Measurements from ENCODE around the gene SEPTIN10. TPM values are rescaled to one million over a fixed set of nuclear protein-coding genes. Genes with fewer than 3 reads are reported as not detected.
A peak's percentile ranks its signal among the peaks of the same experiment; 100 is the strongest.

Gene SEPTIN10
- total RNA-seq, 1 donor from 2014 or later: 160 TPM

GRCh38 chr2:109503191-109503590 lies 110.6 kb downstream of the SEPTIN10 start:
- H3K4me2 ChIP-seq: no peak overlapping the region
- Mint-ChIP-seq H3K4me3 (peak overlapping the region; percentile 66), H3K27me3 (ENCODE audit: insufficient read depth, low read depth) (peaks cover 3% of the 10 kb centered on the region), H3K9me3 (peaks cover 2% of the 10 kb centered on the region), H3K27ac (peak overlapping the region; percentile 90), H3K4me1 (peaks cover 33% of the 10 kb centered on the region), H3K36me3 (peaks cover 5% of the 10 kb centered on the region)
- H3K4me3 ChIP-seq: no peak overlapping the region
- no peaks in the 10 kb centered on the region for H3F3A ChIP-seq (ENCODE audit: low read depth)
- H3K4me1 ChIP-seq: no peaks in the 10 kb centered on the region
- H3K27me3 ChIP-seq: no peaks in the 10 kb centered on the region
- H2AFZ ChIP-seq (replicated peaks): no peak overlapping the region
- H3K79me2 ChIP-seq (ENCODE audit: low read depth): no peaks in the 10 kb centered on the region
- DNase-seq (ENCODE audit: low spot score): no peak
- no peaks in the 10 kb centered on the region for H3K36me3 ChIP-seq
- no peak overlapping the region for H3K27ac ChIP-seq
- no peaks in the 10 kb centered on the region for H4K20me1 ChIP-seq (ENCODE audit: low read depth)
- no peaks in the 10 kb centered on the region for H3K9me3 ChIP-seq (ENCODE audit: low read depth)
- no peak for TF ChIP-seq EZH2phosphoT487 (IDR thresholded peaks at IDR 0.05)
- TF ChIP-seq EZH2 (IDR thresholded peaks at IDR 0.05): no peak
- TF ChIP-seq, protein P1, sequence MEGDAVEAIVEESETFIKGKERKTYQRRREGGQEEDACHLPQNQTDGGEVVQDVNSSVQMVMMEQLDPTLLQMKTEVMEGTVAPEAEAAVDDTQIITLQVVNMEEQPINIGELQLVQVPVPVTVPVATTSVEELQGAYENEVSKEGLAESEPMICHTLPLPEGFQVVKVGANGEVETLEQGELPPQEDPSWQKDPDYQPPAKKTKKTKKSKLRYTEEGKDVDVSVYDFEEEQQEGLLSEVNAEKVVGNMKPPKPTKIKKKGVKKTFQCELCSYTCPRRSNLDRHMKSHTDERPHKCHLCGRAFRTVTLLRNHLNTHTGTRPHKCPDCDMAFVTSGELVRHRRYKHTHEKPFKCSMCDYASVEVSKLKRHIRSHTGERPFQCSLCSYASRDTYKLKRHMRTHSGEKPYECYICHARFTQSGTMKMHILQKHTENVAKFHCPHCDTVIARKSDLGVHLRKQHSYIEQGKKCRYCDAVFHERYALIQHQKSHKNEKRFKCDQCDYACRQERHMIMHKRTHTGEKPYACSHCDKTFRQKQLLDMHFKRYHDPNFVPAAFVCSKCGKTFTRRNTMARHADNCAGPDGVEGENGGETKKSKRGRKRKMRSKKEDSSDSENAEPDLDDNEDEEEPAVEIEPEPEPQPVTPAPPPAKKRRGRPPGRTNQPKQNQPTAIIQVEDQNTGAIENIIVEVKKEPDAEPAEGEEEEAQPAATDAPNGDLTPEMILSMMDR (IDR thresholded peaks at IDR 0.05): no peak
- no peak overlapping the region for H3K9ac ChIP-seq

- Histone ChIP-seq H3K36me3 (no peaks in the 10 kb centered on the region), H3F3A (ENCODE audit: low read depth) (no peaks in the 10 kb centered on the region), H3K4me3 (no peak overlapping the region), H3K4me1 (no peaks in the 10 kb centered on the region), H3K9me3 (ENCODE audit: low read depth) (no peaks in the 10 kb centered on the region), H4K20me1 (ENCODE audit: low read depth) (no peaks in the 10 kb centered on the region), H3K27me3 (no peaks in the 10 kb centered on the region), H3K9ac (no peak overlapping the region), H3K27ac (no peak overlapping the region), H3K4me2 (no peak overlapping the region), H3K79me2 (ENCODE audit: low read depth) (no peaks in the 10 kb centered on the region), H2AFZ (replicated peaks) (no peak overlapping the region)
- Mint-ChIP-seq H3K36me3 (peaks cover 8% of the 10 kb centered on the region), H3K4me1 (peaks cover 45% of the 10 kb centered on the region), H3K27ac (peak overlapping the region; percentile 93), H3K27me3 (ENCODE audit: insufficient read depth, low read depth) (peaks cover 3% of the 10 kb centered on the region), H3K9me3 (peaks cover 2% of the 10 kb centered on the region), H3K4me3 (no peak overlapping the region)
- no peak for DNase-seq (ENCODE audit: low spot score)
- no peak for TF ChIP-seq EZH2phosphoT487 (IDR thresholded peaks at IDR 0.05)
- TF ChIP-seq, protein P1 (IDR thresholded peaks at IDR 0.05): no peak
- TF ChIP-seq EZH2 (IDR thresholded peaks at IDR 0.05): no peak
Measured at GRCh38 chr2:109501461-109501860, 112.3 kb downstream of the SEPTIN10 start.

GRCh38 chr2:109500910-109501309 lies 112.9 kb downstream of the SEPTIN10 start:
- peaks cover 11% of the 10 kb centered on the region for H3K36me3 Mint-ChIP-seq
- no peak overlapping the region for H3K4me3 Mint-ChIP-seq
- H3K27me3 Mint-ChIP-seq (ENCODE audit: insufficient read depth, low read depth): peaks cover 3% of the 10 kb centered on the region
- no peak overlapping the region for H2AFZ ChIP-seq (replicated peaks)
- H3K27ac Mint-ChIP-seq: no peak overlapping the region
- no peaks in the 10 kb centered on the region for H3F3A ChIP-seq (ENCODE audit: low read depth)
- peaks cover 44% of the 10 kb centered on the region for H3K4me1 Mint-ChIP-seq
- no peak for TF ChIP-seq EZH2 (IDR thresholded peaks at IDR 0.05)
- TF ChIP-seq, protein P1 (IDR thresholded peaks at IDR 0.05): no peak
- TF ChIP-seq EZH2phosphoT487 (IDR thresholded peaks at IDR 0.05): no peak
- H3K9me3 ChIP-seq (ENCODE audit: low read depth): no peaks in the 10 kb centered on the region
- H3K9ac ChIP-seq: no peak overlapping the region
- no peaks in the 10 kb centered on the region for H3K4me1 ChIP-seq
- H3K4me3 ChIP-seq: no peak overlapping the region
- no peaks in the 10 kb centered on the region for H4K20me1 ChIP-seq (ENCODE audit: low read depth)
- DNase-seq (ENCODE audit: low spot score): no peak
- no peak overlapping the region for H3K4me2 ChIP-seq
- H3K79me2 ChIP-seq (ENCODE audit: low read depth): no peaks in the 10 kb centered on the region
- H3K9me3 Mint-ChIP-seq: peaks cover 2% of the 10 kb centered on the region
- H3K36me3 ChIP-seq: no peaks in the 10 kb centered on the region
- H3K27ac ChIP-seq: no peak overlapping the region
- H3K27me3 ChIP-seq: no peaks in the 10 kb centered on the region

Data from neural progenitor cell (in vitro differentiated cells).